Kasumi-1 (cell line): Measurements from ENCODE around the gene MTIF3.
"Not testable (repeated sequence)": the region's sequence is repeated elsewhere in the genome, so short reads cannot be mapped to it uniquely, and the experiment has no call there.

Experiments used
- DNase-seq, 2 experiments: peaks; one replicate each; lab custom pipeline; 2025; lab: John Stamatoyannopoulos, UW

The MTIF3 gene

GRCh38 chr13:27411341-27411740 is 39.0 kb downstream of the MTIF3 start:
- DNase-seq: no peak

GRCh38 chr13:27409013-27409412 is 41.4 kb downstream of the MTIF3 start:
- no peak for DNase-seq

GRCh38 chr13:27408074-27408473 is 42.3 kb downstream of the MTIF3 start:
- no peak for DNase-seq

- DNase-seq: peak; percentile 9 to 24
Measured at GRCh38 chr13:27406178-27406939, 44.0 kb downstream of the MTIF3 start.

- no peak for DNase-seq
Measured at GRCh38 chr13:27405546-27406134, 44.7 kb downstream of the MTIF3 start.

GRCh38 chr13:27404680-27405079 is 45.7 kb downstream of the MTIF3 start:
- no peak for DNase-seq

GRCh38 chr13:27403727-27404385 is 46.5 kb downstream of the MTIF3 start:
- no peak for DNase-seq

GRCh38 chr13:27403203-27403678 is 47.1 kb downstream of the MTIF3 start:
- DNase-seq: no peak

- peak; percentile 33 to 63 for DNase-seq
Measured at GRCh38 chr13:27401210-27401609, 49.2 kb downstream of the MTIF3 start.

- DNase-seq: not testable (repeated sequence)
Measured at GRCh38 chr13:27400405-27400804, 50.0 kb downstream of the MTIF3 start.

GRCh38 chr13:27398360-27398759 is 52.0 kb downstream of the MTIF3 start:
- no peak for DNase-seq

- DNase-seq: no peak
Measured at GRCh38 chr13:27396252-27396846, 54.0 kb downstream of the MTIF3 start.

- no peak for DNase-seq
Measured at GRCh38 chr13:27395007-27395510, 55.3 kb downstream of the MTIF3 start.

GRCh38 chr13:27393101-27393500 is 57.3 kb downstream of the MTIF3 start:
- no peak for DNase-seq

- DNase-seq: peak in 1 of 2 experiments; percentile 0
Measured at GRCh38 chr13:27391471-27391870, 58.9 kb downstream of the MTIF3 start.

- DNase-seq: no peak
Measured at GRCh38 chr13:27389891-27390290, 60.5 kb downstream of the MTIF3 start.

- no peak for DNase-seq
Measured at GRCh38 chr13:27388241-27388640, 62.1 kb downstream of the MTIF3 start.
